Fibroblast of pulmonary artery (primary cell): ENCODE data around the gene RSPH1.

Experiments
- DNase-seq: peaks from one replicate; pipeline ENCODE4 v3.0.0-alpha.2; 2010; ENCODE audit warnings: low read depth
- H3K4me3 ChIP-seq: replicated peaks from 2 replicates; pipeline ENCODE4 v1.5.1; 2011; ENCODE audit warnings: low read depth, mild to moderate bottlenecking, control low read depth, low read length, moderate library complexity
- CTCF ChIP-seq: IDR thresholded peaks from 2 replicates; pipeline ENCODE4 v1.5.1; 2011; ENCODE audit warnings: mild to moderate bottlenecking, control low read depth, low read length, inconsistent platforms; ENCODE audit errors: missing control alignments

The RSPH1 gene

GRCh38 chr21:42432695-42433094 is 63.3 kb downstream of the RSPH1 start:
- no peak overlapping the region for H3K4me3 ChIP-seq
- no peak for TF ChIP-seq CTCF
- no peak for DNase-seq

GRCh38 chr21:42431196-42431595 is 64.8 kb downstream of the RSPH1 start:
- TF ChIP-seq CTCF: no peak
- DNase-seq: no peak
- H3K4me3 ChIP-seq: no peak overlapping the region

DNA sequence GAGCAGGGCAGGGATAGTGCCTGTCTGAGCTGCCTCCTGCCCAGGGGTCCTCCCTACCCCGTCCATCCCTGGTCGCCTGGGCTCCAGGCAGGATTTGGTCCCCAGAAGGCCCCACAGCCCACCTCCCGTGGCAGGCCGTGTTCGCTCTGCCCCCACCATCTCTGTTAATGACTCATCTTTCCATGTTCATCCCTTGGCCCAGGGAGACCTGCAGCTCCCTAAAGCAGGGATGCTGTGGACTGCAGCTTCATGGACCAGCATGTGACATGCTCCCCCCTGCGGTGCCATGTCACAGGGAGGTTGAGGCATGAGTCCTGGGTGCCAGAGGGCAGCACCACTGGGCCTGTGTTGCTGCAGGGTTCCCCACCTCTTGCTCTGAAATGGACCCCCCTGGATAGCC is 65.5 kb downstream of the RSPH1 start:
- no peak overlapping the region for H3K4me3 ChIP-seq
- DNase-seq: no peak
- TF ChIP-seq CTCF: no peak

DNA sequence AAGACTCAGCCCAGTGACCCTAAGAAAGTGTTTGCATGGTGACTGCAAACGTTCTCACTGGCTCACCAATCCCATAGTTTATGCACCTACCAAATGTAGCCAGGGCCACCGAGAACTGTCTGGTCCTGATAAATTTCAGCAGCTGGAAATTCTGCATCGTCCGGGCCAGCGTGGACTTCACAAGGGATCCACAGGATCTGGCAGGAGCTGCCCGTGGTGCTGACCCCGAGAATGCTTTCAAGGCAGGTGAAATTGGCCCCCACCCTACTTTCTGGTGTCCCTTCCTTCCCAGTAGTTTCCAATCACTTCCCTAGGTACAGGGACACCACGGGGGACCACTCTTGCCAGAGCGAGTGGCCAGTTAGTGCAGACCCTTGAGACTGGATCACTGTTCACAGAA is 66.2 kb downstream of the RSPH1 start:
- DNase-seq: no peak
- no peak overlapping the region for H3K4me3 ChIP-seq
- TF ChIP-seq CTCF: no peak

DNA sequence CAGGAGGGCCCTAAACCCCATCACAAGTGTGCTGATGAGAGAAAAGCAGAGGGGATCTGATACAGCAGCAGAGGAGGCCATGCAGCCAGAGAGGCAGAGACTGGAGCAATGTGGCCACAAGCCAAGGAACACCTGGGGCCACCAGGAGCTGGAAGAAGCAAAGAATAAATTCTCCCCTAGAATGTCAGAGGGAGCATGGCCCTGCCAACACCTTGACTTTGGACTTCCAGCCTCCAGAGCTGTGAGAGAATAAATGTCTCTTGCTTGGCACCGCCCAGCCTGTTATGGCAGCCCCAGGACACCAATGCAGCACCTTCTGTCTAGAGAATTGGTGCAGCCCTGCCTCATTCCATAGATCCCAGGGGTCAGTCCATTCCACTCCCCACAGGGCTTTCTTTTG is 67.0 kb downstream of the RSPH1 start:
- no peak overlapping the region for H3K4me3 ChIP-seq
- no peak for DNase-seq
- TF ChIP-seq CTCF: no peak

GRCh38 chr21:42427809-42428419 is 68.1 kb downstream of the RSPH1 start:
- no peak for TF ChIP-seq CTCF
- no peak overlapping the region for H3K4me3 ChIP-seq
- no peak for DNase-seq

- TF ChIP-seq CTCF: no peak
- H3K4me3 ChIP-seq: no peak overlapping the region
- no peak for DNase-seq
Measured at GRCh38 chr21:42426876-42427480, 69.0 kb downstream of the RSPH1 start.
